Fibroblast of skin of right quadriceps (primary cell): ENCODE measurements around the gene DNAH10.
A peak's percentile ranks its signal among the peaks of the same experiment; 100 is the strongest.
"Not testable (repeated sequence)": the region's sequence is repeated elsewhere in the genome, so short reads cannot be mapped to it uniquely, and the experiment has no call there.

Source experiments
- DNase-seq: peaks from one replicate; pipeline ENCODE4 v3.0.0-alpha.2; 2013

DNAH10 gene

DNA sequence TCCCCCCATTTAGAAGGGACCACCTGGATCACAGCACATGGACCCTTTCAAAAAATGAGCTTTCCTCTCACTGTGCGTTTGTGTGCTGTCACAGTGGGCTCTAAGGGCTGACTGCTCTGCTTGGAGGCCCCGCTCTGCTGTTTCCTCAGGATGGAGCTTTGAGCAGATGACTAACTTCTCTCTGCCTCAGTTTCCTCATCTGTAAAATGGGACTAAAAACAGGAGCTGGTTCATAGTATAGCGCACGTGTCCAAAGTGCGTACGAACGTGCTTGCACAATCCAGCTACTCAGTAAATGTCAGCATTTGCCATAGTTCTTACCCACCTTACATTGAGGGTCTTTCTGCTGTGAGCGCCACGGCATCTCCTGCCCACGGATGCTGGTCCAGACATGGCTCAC lies 12.7 kb upstream of the DNAH10 start:
- no peak for DNase-seq

DNA sequence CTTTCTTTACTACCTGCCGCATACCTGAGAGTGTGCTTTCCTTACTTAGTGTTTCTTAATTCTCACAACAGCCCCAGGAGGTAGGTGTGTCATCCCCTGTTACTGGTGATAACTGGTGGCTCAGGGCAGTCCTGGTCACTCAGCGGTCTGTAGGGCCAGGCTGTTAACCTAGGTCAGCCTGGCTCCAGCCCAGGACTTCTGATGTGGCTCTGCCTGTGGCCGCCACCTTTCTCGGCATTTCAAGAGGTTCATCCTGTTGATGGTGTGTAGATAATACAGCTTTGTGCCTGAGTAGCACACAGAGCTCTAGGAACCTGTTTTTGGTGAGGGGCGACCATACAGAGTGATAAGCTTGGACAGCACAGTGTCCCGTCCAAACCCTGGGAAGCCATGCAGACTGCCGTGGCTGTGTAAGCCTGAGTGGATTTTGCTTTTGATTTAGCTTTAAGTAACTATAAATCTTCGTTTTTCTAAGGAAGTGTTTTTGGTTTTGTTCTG lies 11.9 kb upstream of the DNAH10 start:
- no peak for DNase-seq

DNA sequence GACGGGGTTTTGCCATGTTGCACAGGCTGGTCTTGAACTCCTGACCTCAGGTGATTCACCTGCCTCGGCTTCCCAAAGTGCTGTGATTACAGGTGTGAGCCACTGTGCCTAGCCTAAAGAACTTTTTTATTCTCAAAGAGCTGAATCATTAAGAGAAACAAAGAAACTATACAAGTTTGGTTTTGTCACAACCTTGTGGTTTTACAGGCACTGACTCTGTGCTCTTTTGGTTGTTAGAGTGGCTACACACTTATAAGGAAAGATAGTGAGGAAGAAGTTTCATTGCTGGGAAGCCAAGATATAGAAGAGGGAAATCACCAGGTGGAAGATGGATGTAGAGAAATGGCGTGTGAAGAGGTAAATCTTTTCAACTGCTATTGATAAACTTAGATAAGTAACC lies 10.1 kb upstream of the DNAH10 start:
- DNase-seq, result no peak

GRCh38 chr12:123754041-123754772 lies 7.9 kb upstream of the DNAH10 start:
- no peak for DNase-seq

DNA sequence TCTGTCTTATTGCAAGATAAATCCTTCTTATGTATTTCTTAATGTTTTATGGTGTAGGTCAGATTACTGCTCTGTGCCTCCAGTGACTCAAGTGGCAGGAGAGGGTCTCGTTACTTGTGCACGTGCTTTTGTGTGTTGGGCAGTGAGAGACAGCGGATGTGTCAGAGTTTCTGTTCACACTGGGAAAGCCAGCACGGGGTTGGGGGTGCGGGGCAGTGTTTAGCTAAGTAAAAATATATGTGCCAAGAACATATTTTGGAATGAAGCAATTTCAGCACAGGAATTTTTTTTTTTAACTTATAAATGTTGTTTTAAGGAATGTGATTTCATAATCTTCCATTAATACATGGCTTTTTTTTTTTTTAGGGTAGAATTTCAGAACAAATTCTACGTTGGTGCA lies 4.5 kb upstream of the DNAH10 start:
- DNase-seq, result peak; percentile 66

DNA sequence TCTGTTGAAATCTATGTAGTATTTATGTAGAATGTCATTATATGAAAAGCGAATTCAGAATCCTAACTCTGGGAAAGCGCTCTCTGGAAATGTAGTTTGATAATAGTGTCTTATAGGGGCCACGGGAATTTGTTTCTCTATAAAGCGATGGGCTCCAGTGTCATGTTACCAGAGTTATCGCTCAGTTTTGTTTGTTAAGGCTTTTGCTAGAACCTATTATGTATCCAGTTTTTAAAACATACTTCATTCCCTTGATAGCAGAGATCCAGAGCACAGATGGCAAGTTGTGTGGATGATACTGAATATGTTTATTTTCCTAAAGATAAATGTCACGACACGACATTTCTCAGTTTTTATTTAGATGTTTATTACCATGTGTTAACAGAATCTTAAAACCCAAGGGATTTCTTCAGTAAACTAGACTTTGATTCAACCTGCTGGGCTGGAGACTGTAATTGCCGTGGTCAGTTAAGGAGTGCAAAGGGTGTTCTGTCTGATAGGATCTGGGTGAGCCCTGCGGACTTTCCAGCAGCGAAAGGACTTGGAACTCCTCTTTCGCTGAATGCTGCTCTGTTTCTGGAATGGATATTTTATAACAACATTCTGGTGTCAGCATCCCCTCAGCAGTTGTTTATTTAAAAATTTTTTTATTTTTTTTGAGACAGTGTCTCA lies 1.7 kb upstream of the DNAH10 start:
- DNase-seq, result no peak

- DNase-seq, result no peak
Observed at GRCh38 chr12:123762715-123763052, 583 bp downstream of the DNAH10 start.

- no peak for DNase-seq
Observed at GRCh38 chr12:123763093-123763492, 992 bp downstream of the DNAH10 start.

DNA sequence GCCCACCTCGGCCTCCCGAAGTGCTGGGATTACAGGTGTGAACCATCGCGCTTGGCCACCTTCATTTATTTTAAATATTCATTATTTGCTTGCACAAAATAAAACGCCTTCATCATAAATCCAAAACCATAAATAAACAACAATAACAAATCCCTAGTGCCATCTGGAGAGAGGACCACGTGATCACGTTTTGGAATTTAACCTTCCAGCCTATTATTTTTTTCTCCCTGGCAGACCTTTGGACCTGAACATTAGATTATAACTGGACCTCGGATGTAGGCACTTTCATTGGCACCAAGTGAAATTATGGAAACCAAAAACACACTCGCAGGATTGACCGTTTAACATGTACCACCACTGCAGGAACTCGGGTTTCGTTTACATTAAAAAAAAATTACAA lies 2.0 kb downstream of the DNAH10 start:
- no peak for DNase-seq

GRCh38 chr12:123765504-123766035 lies 3.5 kb downstream of the DNAH10 start:
- no peak for DNase-seq

DNA sequence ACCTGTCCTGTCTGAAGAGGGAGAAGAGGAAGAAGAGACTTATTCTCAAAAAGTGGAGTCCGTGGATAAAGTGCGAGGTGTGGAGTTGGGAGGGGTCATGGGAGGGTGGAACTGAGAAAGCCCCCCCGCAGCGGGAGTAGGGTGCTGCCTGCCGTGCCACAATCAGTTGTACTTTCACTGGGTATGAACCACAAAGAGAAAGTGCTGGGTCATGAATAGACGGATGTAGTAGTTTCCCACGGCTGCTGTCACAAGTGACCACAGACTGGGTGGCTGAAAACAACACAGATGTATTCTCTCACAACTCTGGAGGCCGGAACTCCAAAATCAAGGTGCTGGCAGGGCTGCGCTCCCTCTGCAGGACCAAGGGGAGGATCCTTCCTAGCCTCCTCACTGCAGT lies 5.5 kb downstream of the DNAH10 start:
- no peak for DNase-seq

DNA sequence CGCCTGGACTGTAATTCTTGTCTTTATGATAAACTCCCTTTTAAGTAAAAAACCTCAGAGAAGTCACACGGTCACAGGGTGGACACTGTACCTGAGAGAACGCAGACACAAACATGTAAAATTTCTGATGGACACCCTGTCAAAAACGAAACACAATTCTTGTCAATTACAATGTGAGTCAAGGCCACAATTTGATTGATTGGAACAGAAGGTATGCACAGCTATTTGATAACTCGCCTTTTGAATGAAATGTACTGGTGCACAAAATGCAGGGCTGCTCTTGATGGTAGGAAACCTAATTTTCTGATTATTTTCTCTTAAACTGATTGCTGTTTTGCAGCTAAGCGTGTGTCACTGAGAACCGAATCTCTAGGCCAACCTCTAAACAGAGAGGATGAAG lies 9.2 kb downstream of the DNAH10 start:
- DNase-seq, result no peak

DNA sequence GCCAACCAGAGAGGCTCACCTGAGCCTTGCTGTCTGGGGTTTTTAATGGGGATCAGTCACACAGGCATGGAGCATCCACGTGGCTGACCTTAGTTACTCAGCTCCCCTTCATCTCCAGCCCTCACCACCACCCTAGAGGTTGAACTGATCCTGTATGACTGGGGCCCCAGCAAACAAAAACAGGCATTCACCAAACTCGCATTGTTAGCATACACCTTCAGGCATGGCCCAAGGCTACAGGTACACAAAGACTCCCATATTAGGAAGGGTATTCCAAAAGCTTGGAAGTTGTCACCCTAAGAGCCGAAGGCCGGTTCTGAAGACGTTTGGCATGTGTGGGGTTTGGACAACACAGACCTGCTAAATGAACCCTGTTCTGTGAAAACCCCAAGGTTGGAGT lies 10.0 kb downstream of the DNAH10 start:
- no peak for DNase-seq

- DNase-seq, result no peak
Observed at GRCh38 chr12:123773375-123773774, 11.3 kb downstream of the DNAH10 start.

- no peak for DNase-seq
Observed at GRCh38 chr12:123779551-123779950, 17.4 kb downstream of the DNAH10 start.

DNA sequence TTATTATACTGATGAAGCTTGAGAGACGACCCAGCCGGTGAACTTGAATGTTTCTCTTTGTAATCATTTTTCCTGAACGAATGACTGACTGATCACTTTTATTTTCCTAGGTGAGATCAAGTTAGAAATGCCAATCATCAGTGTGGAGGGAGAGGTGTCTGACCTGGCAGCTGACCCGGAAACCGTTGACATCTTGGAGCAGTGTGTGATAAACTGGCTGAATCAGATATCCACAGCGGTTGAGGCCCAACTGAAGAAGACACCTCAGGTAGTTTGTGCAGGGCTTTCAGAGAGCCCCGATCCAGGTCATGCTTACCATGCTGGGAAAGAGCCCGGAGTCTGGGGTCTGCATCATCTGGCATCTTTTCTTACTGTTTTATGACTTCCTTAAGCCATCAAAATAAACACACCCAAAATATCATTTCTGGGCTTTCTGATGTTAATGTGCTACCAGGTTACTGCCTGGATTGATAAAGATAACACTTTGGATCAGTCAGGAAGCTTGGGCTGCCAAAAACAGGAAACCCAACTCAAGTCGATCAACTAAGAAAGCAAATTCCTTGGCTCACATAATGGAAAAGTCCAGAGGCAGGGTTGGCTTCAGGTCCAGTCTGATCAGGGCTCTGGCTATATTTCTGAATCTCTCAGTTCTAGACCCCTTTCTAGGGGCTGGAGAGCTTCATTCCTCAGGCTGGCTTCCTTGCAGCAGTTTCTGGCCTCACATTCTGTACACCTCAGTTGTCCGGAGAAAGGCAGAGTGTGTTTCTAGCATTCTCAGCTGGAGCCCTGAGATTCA lies 21.1 kb downstream of the DNAH10 start:
- no peak for DNase-seq

DNA sequence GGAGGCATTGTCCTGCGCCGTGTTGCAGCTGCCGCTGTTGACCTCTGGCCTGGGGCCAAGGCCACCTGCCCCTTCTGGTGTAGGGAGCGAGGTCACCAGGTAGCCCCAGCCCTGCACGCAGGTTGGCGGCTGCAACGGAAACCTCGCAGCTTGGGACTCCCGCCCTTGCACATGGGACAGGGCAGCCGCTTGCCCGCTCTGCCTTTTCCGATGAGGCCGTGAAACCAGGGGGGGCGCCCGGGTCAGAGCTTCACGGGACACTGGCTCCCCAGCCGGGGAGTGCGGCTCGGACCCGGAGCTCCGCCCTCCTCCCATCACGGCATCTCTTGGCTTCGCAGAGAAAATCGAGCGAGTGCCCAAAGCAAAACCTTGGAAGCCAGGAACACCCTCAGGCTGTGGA lies 25.4 kb downstream of the DNAH10 start:
- DNase-seq, result no peak

DNA sequence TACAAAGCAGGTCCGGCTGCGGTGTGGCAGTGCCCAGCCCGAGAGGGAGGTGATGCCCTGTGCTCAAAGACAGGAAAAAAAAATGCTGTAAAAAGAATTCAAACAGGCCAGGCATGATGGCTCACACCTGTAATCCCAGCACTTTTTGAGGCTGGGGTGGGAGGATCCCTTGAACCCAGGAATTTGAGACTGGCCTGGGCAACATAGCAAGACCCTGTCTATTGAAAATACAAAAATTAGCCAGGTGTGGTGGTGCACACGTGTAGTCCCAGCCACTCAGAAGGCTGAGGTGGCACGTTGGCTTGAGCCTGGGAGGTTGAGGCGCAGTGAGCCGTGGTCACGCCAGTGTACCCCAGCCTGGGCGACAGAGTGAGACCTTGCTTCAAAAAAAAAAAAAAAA lies 26.4 kb downstream of the DNAH10 start:
- no peak for DNase-seq

DNA sequence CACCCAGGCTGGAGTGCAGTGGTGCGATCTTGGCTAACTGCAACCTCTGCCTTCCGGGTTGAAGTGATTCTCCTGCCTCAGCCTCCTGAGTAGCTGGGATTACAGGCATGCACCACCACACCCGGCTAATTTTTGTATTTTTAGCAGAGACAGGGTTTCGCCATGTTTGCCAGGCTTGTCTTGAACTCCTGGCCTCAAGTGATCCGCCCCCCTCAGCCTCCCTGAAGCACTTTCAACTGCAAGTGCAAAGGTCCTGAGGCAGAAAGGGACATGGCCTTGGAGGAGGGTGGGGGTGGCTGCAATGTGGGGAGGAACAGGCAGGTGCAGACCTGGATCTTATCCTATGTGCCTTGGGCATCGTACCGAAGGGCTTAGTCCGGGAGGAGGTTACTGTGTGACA lies 27.3 kb downstream of the DNAH10 start:
- DNase-seq, result not testable (repeated sequence)

GRCh38 chr12:123790905-123791467 lies 28.9 kb downstream of the DNAH10 start:
- no peak for DNase-seq

DNA sequence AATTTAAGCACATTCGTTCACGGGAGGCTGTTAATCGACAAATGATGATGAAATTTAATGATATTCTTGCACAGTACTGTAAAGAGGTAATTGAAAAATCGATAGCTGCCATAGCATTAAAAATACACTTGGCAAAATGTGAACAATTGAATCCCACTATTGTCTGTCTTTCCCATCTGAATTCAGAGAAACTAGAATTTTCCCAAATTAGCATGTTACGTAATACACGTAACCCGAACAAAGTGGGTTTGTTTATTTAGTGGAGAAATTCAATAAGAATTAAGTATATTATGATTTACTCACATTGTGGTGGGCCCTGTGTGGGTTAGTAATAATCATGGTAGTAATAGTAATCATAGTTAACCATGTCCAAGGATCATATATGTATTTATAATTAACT lies 31.9 kb downstream of the DNAH10 start:
- no peak for DNase-seq

GRCh38 chr12:123798518-123798917 lies 36.4 kb downstream of the DNAH10 start:
- DNase-seq, result no peak

- DNase-seq, result no peak
Observed at GRCh38 chr12:123799227-123799626, 37.1 kb downstream of the DNAH10 start.
